HUES64 (cell line): ENCODE measurements around the gene TTLL5.

Experiments used
- H3K27ac ChIP-seq: 2 replicates; pipeline ENCODE4 v1.7.0; 2013; ENCODE audit warnings: low read depth, low read length, inconsistent platforms
- H3K27me3 ChIP-seq: 2 replicates; pipeline ENCODE4 v1.6.1; 2013; ENCODE audit warnings: mild to moderate bottlenecking, low read length; ENCODE audit not compliant: insufficient read depth
- H3K36me3 ChIP-seq: 2 replicates; pipeline ENCODE4 v1.6.1; 2013; ENCODE audit warnings: mild to moderate bottlenecking, low read length; ENCODE audit not compliant: insufficient read depth
- H3K4me1 ChIP-seq: 2 replicates; pipeline ENCODE4 v1.6.1; 2013; ENCODE audit warnings: mild to moderate bottlenecking, low read length, moderate library complexity; ENCODE audit not compliant: insufficient read depth
- H3K4me3 ChIP-seq: 2 replicates; pipeline ENCODE4 v1.5.1; 2013; ENCODE audit warnings: mild to moderate bottlenecking, low read length, moderate library complexity
- H3K9ac ChIP-seq: 2 replicates; pipeline ENCODE4 v1.6.1; 2013; ENCODE audit warnings: mild to moderate bottlenecking, low read depth, low read length
- H3K9me3 ChIP-seq: 2 replicates; pipeline ENCODE4 v1.6.1; 2013; ENCODE audit warnings: low read depth, low read length; ENCODE audit not compliant: insufficient read depth
- WGBS: fragments of 150-250, 120-280 bp; methylation state at CpG from one replicate; pipeline ENCODE4 v1.1.7; 2013; ENCODE audit warnings: missing lambda C conversion rate; 5-methylcytosine and 5-hydroxymethylcytosine counted together

The TTLL5 gene

DNA sequence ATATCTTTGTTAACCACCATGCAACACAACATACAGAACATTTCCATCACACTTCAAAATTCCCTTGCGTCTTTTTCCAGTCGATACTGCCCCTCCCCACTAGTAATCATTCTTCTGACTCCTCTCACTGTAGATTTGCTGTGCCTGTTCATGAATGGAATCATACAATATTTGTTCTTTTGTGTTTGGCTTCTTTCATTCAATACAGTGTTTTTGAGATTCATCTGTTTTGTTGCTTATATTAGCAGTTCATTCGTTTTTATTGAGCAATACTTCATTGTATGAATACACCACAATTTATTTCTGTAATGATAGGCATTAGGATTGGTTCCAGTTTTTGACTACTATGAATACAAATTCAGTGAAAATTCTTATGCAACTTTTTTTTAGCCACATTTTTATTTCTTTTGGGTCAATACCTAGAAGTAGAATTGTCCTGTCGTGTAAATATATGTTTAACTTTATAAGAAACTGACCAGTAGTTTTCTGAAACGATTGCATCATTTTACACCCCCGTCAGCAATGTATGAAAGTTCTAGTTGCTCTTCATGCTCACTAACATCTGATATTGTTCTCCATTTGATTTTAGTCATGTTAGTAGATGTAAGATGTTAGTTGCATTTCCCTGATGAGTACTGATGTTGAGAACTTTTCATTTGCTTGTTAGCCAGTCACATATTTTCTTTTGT, 193.2 kb downstream of the TTLL5 start:
- Histone ChIP-seq H3K9ac (no peak overlapping the region), H3K9me3 (no peaks in the 10 kb centered on the region), H3K4me1 (0 out of 2 replicates have a peak, but pooled peaks cover 9% of the 10 kb centered on the region), H3K36me3 (no peaks in the 10 kb centered on the region), H3K27me3 (peaks cover 2% of the 10 kb centered on the region; the same call in 1 of the 2 replicates), H3K4me3 (no peak overlapping the region), H3K27ac (no peak overlapping the region)
- 96% methylated on average over 5 of the region's 6 CpGs for WGBS

DNA sequence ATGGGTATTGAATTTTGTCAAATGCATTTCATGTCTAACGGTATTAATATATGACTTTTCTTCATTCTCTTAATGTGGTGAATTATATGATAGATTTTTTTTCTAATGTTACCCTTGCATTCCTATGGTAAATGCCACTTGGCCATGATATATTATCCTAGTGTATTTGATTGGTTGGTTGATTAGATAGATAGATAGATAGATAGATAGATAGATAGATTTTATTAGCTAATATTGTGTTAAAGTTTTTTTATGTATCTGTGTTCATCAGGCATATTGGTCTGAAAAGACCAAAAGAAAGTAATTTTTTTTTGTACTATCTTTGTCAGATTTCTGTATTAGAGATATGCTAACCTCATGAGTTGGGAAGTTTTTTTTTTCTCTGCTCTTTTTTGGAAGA, 196.2 kb downstream of the TTLL5 start:
- peaks cover 32% of the 10 kb centered on the region for H3K4me1 ChIP-seq
- H3K9me3 ChIP-seq = no peaks in the 10 kb centered on the region
- no peak overlapping the region for H3K9ac ChIP-seq
- H3K27ac ChIP-seq = no peak overlapping the region
- whole genome bisulfite sequencing = no CpG with 5 or more reads among the region's 1 CpG
- H3K27me3 ChIP-seq = peaks cover 26% of the 10 kb centered on the region
- no peak overlapping the region for H3K4me3 ChIP-seq
- H3K36me3 ChIP-seq = no peaks in the 10 kb centered on the region

DNA sequence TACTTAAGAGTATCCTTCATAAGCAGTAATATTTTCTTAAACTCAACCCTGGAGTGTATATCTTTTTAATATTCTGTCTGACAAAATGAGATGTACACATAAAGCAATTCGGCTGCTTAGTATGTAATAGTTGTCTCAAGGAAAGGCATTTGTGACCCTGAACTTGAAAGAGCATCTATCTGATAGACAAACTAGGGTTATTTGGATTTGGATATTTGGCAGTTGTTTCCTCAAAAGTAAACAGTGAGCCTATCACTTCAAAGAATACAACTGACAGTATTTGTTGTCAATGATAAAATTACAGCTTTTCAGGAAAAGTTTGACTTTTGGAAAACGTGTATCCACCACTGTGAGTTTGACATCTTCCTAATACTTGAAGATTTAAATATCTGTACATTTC, 197.3 kb downstream of the TTLL5 start:
- H3K36me3 ChIP-seq = no peaks in the 10 kb centered on the region
- no peak overlapping the region for H3K4me3 ChIP-seq
- 89% methylated on average over 2 of the region's 2 CpGs for WGBS
- H3K9me3 ChIP-seq = no peaks in the 10 kb centered on the region
- peaks cover 37% of the 10 kb centered on the region for H3K27me3 ChIP-seq
- no peak overlapping the region for H3K9ac ChIP-seq
- H3K27ac ChIP-seq = no peak overlapping the region
- H3K4me1 ChIP-seq = peaks cover 37% of the 10 kb centered on the region

DNA sequence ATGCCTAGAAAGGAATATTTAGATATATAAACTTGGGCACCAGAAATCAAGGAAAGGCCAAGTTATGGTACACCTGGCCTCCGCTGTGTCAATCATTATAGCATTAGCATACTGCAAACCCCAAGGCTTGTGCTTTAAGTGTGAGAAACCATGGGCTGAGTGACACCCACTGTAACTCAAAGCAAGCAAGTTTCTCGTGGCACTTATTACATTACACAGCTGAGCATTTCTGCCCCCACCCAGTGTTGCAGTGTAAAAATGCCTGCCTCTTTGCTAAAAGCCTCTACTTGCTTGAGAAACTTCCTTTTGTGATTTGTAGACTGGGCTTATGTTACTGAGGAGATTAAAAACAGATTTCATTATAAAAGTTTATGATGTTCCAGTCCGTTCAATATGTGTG, 198.7 kb downstream of the TTLL5 start:
- H3K36me3 ChIP-seq = no peaks in the 10 kb centered on the region
- no peaks in the 10 kb centered on the region for H3K9me3 ChIP-seq
- H3K27me3 ChIP-seq = peaks cover 37% of the 10 kb centered on the region
- no peak overlapping the region for H3K9ac ChIP-seq
- no peak overlapping the region for H3K27ac ChIP-seq
- H3K4me1 ChIP-seq = peaks cover 39% of the 10 kb centered on the region
- 86% methylated on average over 3 of the region's 3 CpGs for WGBS
- no peak overlapping the region for H3K4me3 ChIP-seq

DNA sequence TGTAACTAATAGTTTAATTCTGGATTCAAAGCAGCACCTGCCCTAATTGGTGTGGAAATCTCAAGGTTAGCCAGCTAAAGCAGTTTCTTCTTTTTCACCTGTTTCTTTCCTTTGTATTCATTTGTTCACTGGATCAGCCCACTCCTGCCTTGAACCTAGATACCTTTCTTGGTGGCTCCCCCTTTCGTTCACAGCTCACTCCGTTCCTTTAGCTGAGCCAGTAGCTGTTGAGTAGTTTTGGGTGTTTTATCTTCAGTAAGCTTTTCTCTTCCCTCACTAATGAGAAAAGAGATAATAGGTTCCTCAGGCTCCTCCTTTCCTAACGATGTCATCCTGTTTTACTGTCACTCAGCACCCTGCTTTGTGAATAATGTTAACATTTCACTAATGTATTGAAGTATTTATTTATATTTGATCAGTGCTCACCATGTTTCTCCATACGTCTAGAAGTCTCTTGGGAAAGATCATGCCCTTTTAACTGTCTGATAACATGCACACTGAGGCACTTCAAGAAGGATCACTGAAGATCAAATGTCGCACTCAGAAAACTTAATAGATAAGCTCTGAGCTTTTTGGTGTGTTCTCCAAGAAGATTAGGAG, 199.6 kb downstream of the TTLL5 start:
- Histone ChIP-seq H3K27me3 (peaks cover 37% of the 10 kb centered on the region), H3K9ac (no peak overlapping the region), H3K36me3 (no peaks in the 10 kb centered on the region), H3K4me3 (no peak overlapping the region), H3K9me3 (no peaks in the 10 kb centered on the region), H3K4me1 (peaks cover 30% of the 10 kb centered on the region), H3K27ac (peak overlapping the region; percentile 24; the same call in 1 of the 2 replicates)
- WGBS = 86% methylated on average over 2 of the region's 5 CpGs

DNA sequence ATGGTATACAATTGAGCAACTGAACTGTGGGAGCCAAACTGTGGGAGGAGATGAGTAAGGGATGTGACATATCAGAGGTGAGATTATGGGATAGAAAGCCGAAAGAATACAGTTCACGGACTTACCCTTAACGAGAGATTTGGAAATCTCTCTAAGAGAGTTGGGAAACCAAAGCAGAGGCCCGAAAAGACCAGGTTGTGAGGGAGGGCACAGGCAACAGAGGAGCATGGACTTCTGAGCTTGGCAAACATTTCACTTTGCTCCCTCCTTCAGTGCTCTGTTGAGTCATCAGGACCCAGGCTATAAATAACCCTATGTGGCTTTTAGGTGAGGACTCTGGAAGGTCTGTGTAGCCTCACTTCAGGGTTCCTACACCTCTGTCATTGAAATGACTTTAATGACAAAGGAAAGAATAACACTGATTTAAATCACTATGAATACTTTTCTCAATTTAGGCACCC, 200.1 kb downstream of the TTLL5 start:
- WGBS = 50% methylated on average over 4 of the region's 4 CpGs

DNA sequence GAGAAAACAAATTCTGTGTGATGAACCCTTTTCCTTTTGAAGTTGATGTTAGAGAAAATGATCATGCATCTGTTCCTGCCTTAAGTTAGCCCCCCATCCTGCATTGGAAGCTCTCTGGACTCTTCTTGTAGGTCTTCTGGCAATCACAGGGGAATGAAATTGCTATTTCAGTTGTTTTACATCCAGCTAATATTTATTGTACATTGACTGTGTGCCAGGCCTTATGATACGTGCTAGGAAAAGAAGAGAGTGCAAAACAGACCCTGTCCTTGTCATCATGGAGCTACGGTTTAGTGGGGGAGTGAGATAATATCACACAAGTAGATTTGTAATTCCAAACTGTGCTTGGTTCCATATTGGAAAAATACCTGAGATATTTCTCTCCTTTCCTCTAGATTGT, 202.2 kb downstream of the TTLL5 start:
- Histone ChIP-seq H3K9ac (no peak overlapping the region), H3K9me3 (no peaks in the 10 kb centered on the region), H3K4me3 (no peak overlapping the region), H3K4me1 (peaks cover 45% of the 10 kb centered on the region), H3K27me3 (peaks cover 37% of the 10 kb centered on the region), H3K36me3 (no peaks in the 10 kb centered on the region), H3K27ac (no peak overlapping the region)
- 83% methylated on average over 2 of the region's 2 CpGs for WGBS

More for the DNA sequence above, 200.1 kb downstream of the TTLL5 start:
- Histone ChIP-seq H3K9me3 (no peaks in the 10 kb centered on the region), H3K27me3 (peaks cover 37% of the 10 kb centered on the region), H3K36me3 (no peaks in the 10 kb centered on the region), H3K9ac (no peak overlapping the region), H3K27ac (peak overlapping the region; percentile 24; the same call in 1 of the 2 replicates), H3K4me3 (no peak overlapping the region), H3K4me1 (peaks cover 30% of the 10 kb centered on the region)

DNA sequence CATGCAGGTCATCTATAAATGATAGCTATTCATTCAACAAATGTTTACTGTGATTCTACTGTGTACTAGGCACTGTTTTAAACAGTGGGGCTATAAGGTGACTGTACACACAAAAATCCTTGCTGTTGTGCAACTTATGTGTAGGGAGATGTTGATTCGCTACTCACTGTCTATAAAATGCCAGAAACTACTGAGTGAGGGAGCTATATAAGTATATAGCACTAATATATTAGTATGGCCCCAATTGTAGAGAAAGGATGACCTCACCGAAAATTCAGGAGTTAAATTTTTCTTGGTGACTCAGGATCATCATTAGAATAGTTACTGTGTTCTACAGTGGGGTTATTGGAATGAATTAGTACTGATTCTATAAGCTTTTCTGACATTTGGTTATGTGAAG, 203.3 kb downstream of the TTLL5 start:
- no peak overlapping the region for H3K9ac ChIP-seq
- H3K4me1 ChIP-seq = peaks cover 54% of the 10 kb centered on the region
- H3K27ac ChIP-seq = no peak overlapping the region
- H3K9me3 ChIP-seq = no peaks in the 10 kb centered on the region
- H3K27me3 ChIP-seq = peaks cover 34% of the 10 kb centered on the region
- no peaks in the 10 kb centered on the region for H3K36me3 ChIP-seq
- H3K4me3 ChIP-seq = no peak overlapping the region
- WGBS = 92% methylated on average over 2 of the region's 2 CpGs

DNA sequence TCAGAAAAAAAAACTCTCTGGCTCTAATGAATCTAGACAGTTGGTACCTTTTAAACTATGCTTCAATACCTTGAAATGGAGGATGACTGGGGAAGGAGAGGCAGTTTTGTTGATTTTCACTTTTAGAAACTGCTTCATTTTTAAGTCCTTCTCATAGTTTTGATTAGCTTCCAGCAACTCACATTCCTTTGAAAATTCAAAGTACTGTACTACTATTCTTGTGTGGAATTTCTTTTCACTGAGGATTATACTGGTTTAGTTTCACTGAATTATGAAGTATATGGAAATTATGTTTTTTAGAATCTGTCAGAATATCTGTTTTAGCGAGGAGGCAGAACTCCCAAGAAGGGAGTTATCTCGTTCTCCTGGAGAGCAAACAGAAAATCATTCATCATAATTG, 204.5 kb downstream of the TTLL5 start:
- H3K27me3 ChIP-seq = peaks cover 22% of the 10 kb centered on the region
- H3K36me3 ChIP-seq = no peaks in the 10 kb centered on the region
- H3K9me3 ChIP-seq = no peaks in the 10 kb centered on the region
- no peak overlapping the region for H3K4me3 ChIP-seq
- H3K4me1 ChIP-seq = peaks cover 47% of the 10 kb centered on the region
- WGBS = 95% methylated on average over 2 of the region's 2 CpGs
- H3K27ac ChIP-seq = no peak overlapping the region
- H3K9ac ChIP-seq = no peak overlapping the region

DNA sequence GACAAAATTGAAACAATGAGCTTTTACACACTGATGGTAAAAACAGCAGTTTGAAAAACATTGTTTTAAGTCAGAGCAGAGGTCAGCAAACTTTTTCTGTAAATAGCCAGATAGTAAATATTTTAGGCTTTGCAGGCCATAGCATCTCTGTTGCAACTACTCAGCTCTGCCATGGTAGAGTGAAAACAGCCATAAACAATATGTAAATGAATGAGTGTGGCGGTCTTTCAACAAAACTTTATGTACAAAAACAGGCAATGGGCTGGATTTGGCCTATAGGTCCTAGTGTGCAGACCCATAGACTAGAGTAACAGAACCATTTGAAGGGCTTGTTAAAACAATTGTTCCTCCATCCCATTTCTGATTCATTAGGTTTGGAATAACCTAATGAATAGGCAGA, 205.9 kb downstream of the TTLL5 start:
- Histone ChIP-seq H3K4me1 (peaks cover 34% of the 10 kb centered on the region), H3K27ac (no peak overlapping the region), H3K36me3 (peaks cover 8% of the 10 kb centered on the region; the same call in 1 of the 2 replicates), H3K27me3 (peaks cover 13% of the 10 kb centered on the region), H3K4me3 (no peak overlapping the region), H3K9me3 (no peaks in the 10 kb centered on the region), H3K9ac (no peak overlapping the region)
- 50% methylated on average over 1 of the region's 1 CpG for WGBS

DNA sequence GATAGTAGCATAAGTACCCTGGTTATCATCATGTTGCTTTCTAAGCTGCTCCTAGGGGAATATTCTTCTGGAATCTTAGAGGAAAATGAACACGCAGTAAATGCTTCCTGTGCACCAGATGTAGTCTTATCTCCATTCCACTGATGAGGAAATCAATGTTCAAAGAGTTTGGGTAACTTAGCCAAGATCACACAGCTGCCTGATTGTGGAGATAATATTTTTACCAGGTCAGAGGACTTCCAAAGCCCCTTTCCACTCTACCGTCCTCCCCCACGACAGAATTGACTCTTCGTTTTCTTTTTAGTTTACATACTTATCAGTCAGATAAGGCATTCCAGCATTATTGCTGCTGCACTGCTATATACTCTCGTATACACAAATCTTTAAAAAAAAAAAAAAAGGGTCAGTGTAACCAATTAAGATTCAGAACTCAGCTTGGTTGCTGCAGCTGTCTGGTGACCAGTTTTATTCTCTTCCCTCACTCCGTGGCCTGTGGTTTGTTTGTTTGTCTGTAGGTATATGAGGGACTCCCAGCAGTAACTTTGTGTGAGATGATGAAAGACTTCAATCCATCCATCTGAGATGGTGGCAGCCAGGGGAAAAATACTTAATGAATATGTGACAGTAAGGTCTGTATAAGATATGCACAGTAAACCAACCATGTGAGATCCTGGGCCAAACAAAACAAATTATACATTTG, 210.3 kb downstream of the TTLL5 start:
- WGBS = 92% methylated on average over 6 of the region's 6 CpGs
- peaks cover 24% of the 10 kb centered on the region for H3K4me1 ChIP-seq
- H3K27ac ChIP-seq = no peak overlapping the region
- no peaks in the 10 kb centered on the region for H3K27me3 ChIP-seq
- no peaks in the 10 kb centered on the region for H3K9me3 ChIP-seq
- H3K9ac ChIP-seq = no peak overlapping the region
- no peak overlapping the region for H3K4me3 ChIP-seq
- peaks cover 8% of the 10 kb centered on the region; the same call in 1 of the 2 replicates for H3K36me3 ChIP-seq
